Ovary (tissue), 9 donors: ENCODE results near the gene SGCE. TPM values are rescaled to one million over a fixed set of nuclear protein-coding genes. Genes with fewer than 3 reads are reported as not detected.

Experiments used
- DNase-seq, 5 donors: peaks; one replicate each; pipeline ENCODE4 v3.0.0-alpha.2; 2019 to 2020
- H3K27ac ChIP-seq, 2 donors: fragments of 200-600 bp; one replicate each; pipeline versions ENCODE4 v1.5.1 to v1.8.0; 2019 to 2022
- H3K27me3 ChIP-seq: fragments of 200-600 bp; one replicate; pipeline ENCODE4 v1.8.0; 2022
- H3K36me3 ChIP-seq: fragments of 200-600 bp; sonication (generic); one replicate; pipeline ENCODE4 v1.5.1; 2019
- H3K4me1 ChIP-seq: one replicate; pipeline ENCODE4 v1.8.1; 2013; ENCODE audit warnings: mild to moderate bottlenecking, moderate library complexity; ENCODE audit not compliant: insufficient read depth
- H3K4me3 ChIP-seq: fragments of 200-600 bp; sonication (generic); one replicate; pipeline ENCODE4 v1.5.1; 2017
- H3K9me3 ChIP-seq, 2 donors: fragments of 200-600 bp in 1 of 2; sonication (generic) in 1 of 2; one replicate each; pipeline versions ENCODE4 v1.5.1 to v1.8.1; 2013 to 2019; ENCODE audit warnings: mild to moderate bottlenecking in 1 of 2, moderate library complexity in 1 of 2
- EP300 ChIP-seq: sonication (generic); formaldehyde crosslinking; IDR thresholded peaks from one replicate; pipeline ENCODE4 v1.6.1; 2017; ENCODE audit warnings: antibody characterized with exemption
- POLR2A ChIP-seq: fragments of 450-650 bp; IDR thresholded peaks from one replicate; pipeline ENCODE4 v1.6.1; 2017; ENCODE audit warnings: antibody characterized with exemption, mild to moderate bottlenecking, moderate library complexity
- WGBS, 3 donors: extraction: QIAGEN DNeasy Blood & Tissue Kit in 1 of 3; methylation state at CpG; one replicate each; pipeline versions ENCODE4 v1.1.5 to v1.1.7; 2013 to 2017; 5-methylcytosine and 5-hydroxymethylcytosine counted together
- intact Hi-C, 4 donors: fragments of 100-400 bp; cut with DNase I; formaldehyde crosslinking; loops; one replicate each; pipeline versions ENCODE4 v1.11.0 to v1.15.1; 2022 to 2023
- polyA plus RNA-seq, 2 donors: library from polyadenylated mRNA; stranded (reverse); fragments of 200-250 nt in 1 of 2; fragments of 350-450 nt in 1 of 2; fragmentation: Illumina TruSeq in 1 of 2; extraction: RNeasy Lipid Tissue Mini Kit (QIAGEN cat#74804) in 1 of 2; gene quantifications; one replicate each; pipeline ENCODE4 v1.2.3, GENCODE V29; 2013 to 2014
- total RNA-seq, 7 donors: library from RNA; depleted of rRNA in 2 of 7; stranded (reverse); fragments of >200 nt in 2 of 7; fragmentation: NEBNext Ultra II Directional in 3 of 7; extraction: Animal tissue kit (Norgen Biotek cat#: 25700) in 3 of 7; gene quantifications; one replicate each; pipeline versions ENCODE4 v1.1.0 to v1.2.4, GENCODE V29; 2016 to 2023
- TF ChIP-seq, protein P1 (sequence below), 3 donors: fragments of 450-650 bp in 2 of 3; fragments of 200-600 bp in 1 of 3; IDR thresholded peaks; one replicate each; pipeline versions ENCODE4 v1.5.1 to v1.8.0; 2016 to 2022; ENCODE audit warnings: antibody characterized with exemption in 3 of 3, mild to moderate bottlenecking in 1 of 3
- donor health status: DM: no; HTN: no; CAD: no; lungs with moderate emphysema.
- donor health status: DM: no; HTN: no; CAD: no.
- donor health status: Bipolar disorder and iron deficiency.
- donor health status: DM: yes; HTN: yes; CAD: no.
- donor health status: DM: no; HTN: no; CAD: no.
- donor health status: DM: yes; HTN: yes; CAD: no.

SGCE gene
- total and polyA plus RNA-seq, 9 donors: 104 to 183 (median 115) TPM

DNA sequence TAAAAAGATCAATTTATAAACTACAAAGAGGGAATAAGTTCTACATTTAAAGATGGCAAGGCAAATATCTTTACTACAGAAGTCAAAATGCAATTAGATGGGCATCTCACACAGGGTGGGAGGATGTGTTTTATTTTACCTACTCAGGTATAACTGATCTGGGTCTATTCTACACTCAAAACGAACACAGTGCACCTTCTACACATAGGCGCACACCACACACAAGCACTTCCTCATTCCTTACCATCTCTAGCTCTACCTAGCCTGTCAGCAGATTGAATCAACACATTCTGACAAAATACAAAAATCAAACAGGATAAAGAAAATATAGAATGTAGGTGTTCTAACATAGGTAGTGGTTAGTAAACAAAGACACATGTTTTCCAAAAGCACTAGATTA is 64.8 kb downstream of the SGCE start:
- no peaks in the 10 kb centered on the region for H3K27me3 ChIP-seq

DNA sequence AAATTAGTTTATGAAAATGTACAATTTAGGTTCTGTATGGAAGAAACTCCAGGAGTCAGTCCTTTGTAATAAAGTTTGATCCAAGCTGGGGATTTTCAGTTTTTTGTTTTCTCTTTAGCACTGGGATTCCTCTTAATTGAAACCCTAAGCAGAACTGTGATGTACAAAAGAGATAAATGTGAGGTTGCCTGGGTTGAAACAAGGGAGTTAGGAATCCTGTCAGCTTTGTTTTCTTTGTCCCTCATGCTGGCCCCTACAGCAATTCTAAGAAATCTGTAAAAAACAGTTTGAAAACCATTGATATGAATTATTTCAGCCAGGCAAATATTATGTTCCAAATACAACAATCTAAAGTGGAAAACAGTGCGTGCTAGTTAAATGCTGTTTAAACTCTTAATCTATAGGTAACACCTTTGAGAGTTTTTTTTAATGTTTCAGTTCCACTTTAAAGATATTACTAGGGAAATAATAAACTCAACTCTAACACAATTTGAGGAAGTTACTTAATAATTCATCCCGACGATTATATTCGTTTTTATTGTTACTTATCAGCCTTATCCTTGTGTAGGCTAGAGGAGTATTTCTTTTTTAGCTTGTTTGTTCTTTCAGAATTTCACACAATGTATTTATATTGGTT is 65.3 kb downstream of the SGCE start:
- WGBS, 3 donors: 60 to 77% (median 68%) methylated on average over 4 of the region's 4 CpGs

More for the DNA sequence above, 64.8 kb downstream of the SGCE start:
- no peaks in the 10 kb centered on the region for H3K4me1 ChIP-seq
- no peaks in the 10 kb centered on the region for H3K9me3 ChIP-seq
- no peak overlapping the region for H3K4me3 ChIP-seq
- WGBS, 3 donors: 81 to 89% (median 82%) methylated on average over 2 of the region's 2 CpGs
- DNase-seq: no peak
- intact Hi-C loops: no loop called here
- no peak for TF ChIP-seq POLR2A
- TF ChIP-seq EP300: no peak
- TF ChIP-seq, protein P1, sequence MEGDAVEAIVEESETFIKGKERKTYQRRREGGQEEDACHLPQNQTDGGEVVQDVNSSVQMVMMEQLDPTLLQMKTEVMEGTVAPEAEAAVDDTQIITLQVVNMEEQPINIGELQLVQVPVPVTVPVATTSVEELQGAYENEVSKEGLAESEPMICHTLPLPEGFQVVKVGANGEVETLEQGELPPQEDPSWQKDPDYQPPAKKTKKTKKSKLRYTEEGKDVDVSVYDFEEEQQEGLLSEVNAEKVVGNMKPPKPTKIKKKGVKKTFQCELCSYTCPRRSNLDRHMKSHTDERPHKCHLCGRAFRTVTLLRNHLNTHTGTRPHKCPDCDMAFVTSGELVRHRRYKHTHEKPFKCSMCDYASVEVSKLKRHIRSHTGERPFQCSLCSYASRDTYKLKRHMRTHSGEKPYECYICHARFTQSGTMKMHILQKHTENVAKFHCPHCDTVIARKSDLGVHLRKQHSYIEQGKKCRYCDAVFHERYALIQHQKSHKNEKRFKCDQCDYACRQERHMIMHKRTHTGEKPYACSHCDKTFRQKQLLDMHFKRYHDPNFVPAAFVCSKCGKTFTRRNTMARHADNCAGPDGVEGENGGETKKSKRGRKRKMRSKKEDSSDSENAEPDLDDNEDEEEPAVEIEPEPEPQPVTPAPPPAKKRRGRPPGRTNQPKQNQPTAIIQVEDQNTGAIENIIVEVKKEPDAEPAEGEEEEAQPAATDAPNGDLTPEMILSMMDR (IDR thresholded peaks at IDR 0.05): no peak
- no peak overlapping the region for H3K27ac ChIP-seq
- no peaks in the 10 kb centered on the region for H3K36me3 ChIP-seq

DNA sequence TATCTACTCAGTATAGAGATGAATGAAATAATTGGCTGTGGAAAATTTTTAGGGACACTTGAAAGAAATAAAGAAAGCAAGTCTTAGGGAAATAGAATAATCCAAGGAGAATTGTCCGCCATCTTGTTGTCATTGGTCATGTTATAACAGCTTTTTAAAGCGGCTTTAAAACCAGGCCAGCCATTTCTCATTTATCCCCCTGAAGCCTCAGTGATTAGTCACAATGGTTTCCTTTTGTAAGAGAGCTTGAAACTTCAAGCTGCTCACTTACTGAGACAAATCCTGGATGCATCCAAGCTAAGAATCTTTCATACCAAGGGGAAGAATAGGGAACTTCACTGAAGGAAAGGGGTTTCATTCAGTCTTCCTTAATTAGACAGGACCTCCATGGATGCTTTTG is 67.9 kb downstream of the SGCE start:
- WGBS, 3 donors: 97 to 99% (median 97%) methylated on average over 2 of the region's 2 CpGs
- Histone ChIP-seq H3K9me3 (no peaks in the 10 kb centered on the region), H3K4me1 (no peaks in the 10 kb centered on the region), H3K27me3 (no peaks in the 10 kb centered on the region), H3K36me3 (no peaks in the 10 kb centered on the region), H3K4me3 (no peak overlapping the region), H3K27ac (no peak overlapping the region)
- TF ChIP-seq POLR2A (no peak), EP300 (no peak)
- TF ChIP-seq, protein P1 (IDR thresholded peaks at IDR 0.05): no peak
- no peak for DNase-seq
- intact Hi-C loops: no loop called here

More for the DNA sequence above, 65.3 kb downstream of the SGCE start:
- no peaks in the 10 kb centered on the region for H3K36me3 ChIP-seq
- H3K9me3 ChIP-seq: no peaks in the 10 kb centered on the region
- TF ChIP-seq, protein P1 (IDR thresholded peaks at IDR 0.05): no peak
- TF ChIP-seq POLR2A (no peak), EP300 (no peak)
- intact Hi-C loops: no loop called here
- no peak overlapping the region for H3K27ac ChIP-seq
- no peaks in the 10 kb centered on the region for H3K27me3 ChIP-seq
- no peaks in the 10 kb centered on the region for H3K4me1 ChIP-seq
- H3K4me3 ChIP-seq: no peak overlapping the region
- DNase-seq: no peak

DNA sequence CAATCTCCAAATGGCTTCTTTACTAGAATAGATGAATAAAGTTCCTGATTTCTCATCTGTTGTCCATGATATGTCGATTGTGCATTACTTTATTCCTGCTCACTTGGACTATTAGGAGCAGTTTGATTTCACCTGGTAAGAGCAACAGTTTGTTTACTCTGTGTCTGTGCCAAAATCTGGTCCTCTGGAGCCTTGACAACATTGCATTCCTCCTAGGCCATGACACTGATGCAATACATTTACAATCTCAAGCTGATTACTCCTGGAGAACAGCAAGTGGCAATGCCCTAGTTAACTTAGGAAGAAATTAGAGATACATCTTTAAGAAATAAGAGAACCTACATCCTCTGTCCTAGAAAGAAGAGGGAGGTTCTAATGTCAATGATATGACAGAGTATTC is 71.8 kb downstream of the SGCE start:
- H3K27me3 ChIP-seq: no peaks in the 10 kb centered on the region
- intact Hi-C loops: no loop called here
- DNase-seq: no peak
- H3K27ac ChIP-seq: no peak overlapping the region
- H3K9me3 ChIP-seq: no peaks in the 10 kb centered on the region
- no peaks in the 10 kb centered on the region for H3K36me3 ChIP-seq
- no peaks in the 10 kb centered on the region for H3K4me1 ChIP-seq
- TF ChIP-seq POLR2A (no peak), EP300 (no peak)
- TF ChIP-seq, protein P1 (IDR thresholded peaks at IDR 0.05): no peak
- WGBS, 3 donors: 88 to 91% (median 90%) methylated on average over 1 of the region's 1 CpG
- no peak overlapping the region for H3K4me3 ChIP-seq
